GM10266 (cell line): ENCODE measurements around the gene ERVH48-1.
A peak's percentile ranks its signal among the peaks of the same experiment; 100 is the strongest.
"Not testable (repeated sequence)": the region's sequence is repeated elsewhere in the genome, so short reads cannot be mapped to it uniquely, and the experiment has no call there.

ENCODE experiments used
- DNase-seq: peaks from one replicate; pipeline ENCODE4 v3.0.0; 2012; ENCODE audit errors: extremely low spot score
- CTCF ChIP-seq: IDR thresholded peaks from 2 replicates; pipeline ENCODE4 v1.5.1; 2012; ENCODE audit warnings: mild to moderate bottlenecking, low read depth; ENCODE audit not compliant: control insufficient read depth, insufficient read depth; ENCODE audit errors: missing control alignments

Gene ERVH48-1

DNA sequence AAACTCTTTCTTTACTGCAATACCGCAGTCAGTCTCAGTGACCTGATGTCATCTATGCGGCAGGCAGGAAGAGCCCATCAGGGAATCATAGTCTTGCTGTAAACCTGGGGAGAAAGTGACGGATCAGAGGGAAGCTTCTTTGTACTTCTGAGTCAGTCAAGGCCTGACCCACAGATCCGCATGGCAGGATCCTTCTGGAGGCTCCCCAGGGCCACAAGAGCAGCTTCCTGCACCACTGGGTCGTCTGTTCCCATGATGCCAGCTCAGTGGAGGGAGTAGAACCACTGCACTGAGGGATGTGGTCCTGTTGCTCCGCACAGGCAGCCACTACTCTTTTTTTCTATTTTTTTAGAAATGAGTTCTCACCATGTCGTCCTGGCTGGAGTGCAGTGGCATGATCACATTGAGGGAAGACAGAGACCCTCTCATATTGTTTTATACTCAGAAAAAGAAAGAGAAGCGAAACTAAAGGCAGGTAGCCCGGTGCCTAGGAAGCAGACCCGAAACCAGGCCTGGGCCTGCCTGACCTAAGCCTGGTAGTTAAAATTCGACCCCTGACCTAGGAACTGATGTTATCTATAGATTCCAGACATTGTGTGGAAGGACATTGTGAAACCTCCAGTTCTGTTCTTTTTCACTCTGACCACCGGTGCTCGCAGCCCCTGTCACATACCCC, 6.3 kb upstream of the ERVH48-1 start:
- TF ChIP-seq CTCF, result no peak
- no peak for DNase-seq

GRCh38 chr21:42929969-42930368, 4.5 kb upstream of the ERVH48-1 start:
- TF ChIP-seq CTCF, result no peak
- DNase-seq, result no peak

GRCh38 chr21:42927474-42928200, 2.2 kb upstream of the ERVH48-1 start:
- not testable (repeated sequence) for DNase-seq

DNA sequence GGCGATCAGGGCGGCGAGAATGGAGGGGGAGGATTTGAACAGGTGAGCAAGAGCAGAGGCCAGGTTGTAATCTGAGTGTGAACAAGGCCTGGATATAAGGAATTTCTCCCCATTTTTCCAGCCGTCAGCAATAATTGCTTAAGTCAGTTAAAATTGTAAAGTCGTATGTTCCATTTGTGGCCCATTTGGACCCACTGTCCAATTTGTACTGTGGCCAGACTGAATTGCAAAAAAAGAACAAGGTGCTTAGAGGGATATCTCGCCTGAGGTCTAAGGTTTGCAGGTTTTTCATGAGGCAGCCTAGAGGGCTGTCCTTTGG, 1.0 kb downstream of the ERVH48-1 start:
- DNase-seq, result no peak
- TF ChIP-seq CTCF, result no peak

- DNase-seq, result peak; percentile 81
Observed at GRCh38 chr21:42923553-42924432, 1.6 kb downstream of the ERVH48-1 start.

DNA sequence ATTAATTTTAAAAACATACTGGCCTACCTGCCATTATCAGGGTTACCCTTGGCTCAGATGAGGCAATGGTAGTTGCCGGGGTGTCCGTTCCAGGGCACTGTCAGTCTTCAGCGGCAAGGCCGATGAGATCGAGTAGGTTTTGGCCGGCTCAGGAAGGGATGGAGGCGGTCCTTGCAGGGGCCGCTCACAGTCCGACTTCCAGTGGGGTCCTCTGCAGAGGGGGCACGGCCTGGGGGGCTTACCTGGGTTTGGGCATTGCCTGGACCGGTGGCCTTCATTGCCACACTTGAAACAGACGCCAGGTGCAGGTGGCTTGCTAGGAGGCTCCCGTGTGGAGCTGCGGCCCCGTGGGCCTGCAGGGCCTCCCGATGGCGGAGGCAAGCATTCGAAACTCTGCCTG, 2.5 kb downstream of the ERVH48-1 start:
- no peak for DNase-seq
- no peak for TF ChIP-seq CTCF

More at GRCh38 chr21:42923553-42924432, 1.6 kb downstream of the ERVH48-1 start:
- peak; percentile 60 for TF ChIP-seq CTCF

DNA sequence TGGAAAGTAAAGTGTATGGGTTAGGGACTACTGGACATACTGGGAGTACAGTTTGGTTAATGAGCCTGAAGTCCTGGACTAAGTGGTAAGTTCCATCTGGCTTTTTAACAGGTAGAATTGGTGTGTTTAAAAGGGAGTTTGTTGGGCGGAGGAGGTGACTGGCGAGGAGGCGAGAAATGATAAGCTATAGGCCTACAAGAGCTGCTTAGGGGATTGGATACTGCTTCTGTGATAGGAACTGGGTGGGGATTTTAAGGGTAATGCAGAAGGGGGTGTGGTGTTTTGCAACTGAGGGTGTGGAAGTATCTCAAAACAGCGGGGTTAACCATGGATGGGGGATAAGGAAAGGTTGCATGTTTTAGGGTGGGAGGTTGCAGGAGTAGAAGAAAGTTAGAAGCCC, 3.5 kb downstream of the ERVH48-1 start:
- TF ChIP-seq CTCF, result no peak
- no peak for DNase-seq
